KMS-11 (cell line): Measurements from ENCODE around the gene SPTA1.
A peak's percentile ranks its signal among the peaks of the same experiment; 100 is the strongest.

ENCODE experiments used
- H2AFZ ChIP-seq: fragments of 200-600 bp; sonication (generic); 2 replicates; pipeline ENCODE4 v1.6.1; 2016; ENCODE audit warnings: antibody characterized with exemption, mixed run types, low read depth
- H3K27ac ChIP-seq: fragments of 200-600 bp; sonication (generic); 2 replicates; pipeline ENCODE4 v1.6.1; 2016; ENCODE audit warnings: mild to moderate bottlenecking, mixed run types
- H3K27me3 ChIP-seq: fragments of 200-600 bp; sonication (generic); 2 replicates; pipeline ENCODE4 v1.6.1; 2017; ENCODE audit warnings: mild to moderate bottlenecking, low read depth, mixed run types, moderate library complexity; ENCODE audit not compliant: insufficient read depth
- H3K36me3 ChIP-seq: fragments of 200-600 bp; sonication (generic); 2 replicates; pipeline ENCODE4 v1.6.1; 2017; ENCODE audit warnings: mild to moderate bottlenecking, mixed run types; ENCODE audit not compliant: insufficient read depth
- H3K4me1 ChIP-seq: fragments of 200-600 bp; sonication (generic); 2 replicates; pipeline ENCODE4 v1.6.1; 2016; ENCODE audit warnings: mild to moderate bottlenecking, low read depth, mixed run types; ENCODE audit not compliant: poor library complexity, severe bottlenecking
- H3K4me2 ChIP-seq: fragments of 200-600 bp; sonication (generic); 2 replicates; pipeline ENCODE4 v1.7.0; 2016; ENCODE audit warnings: mild to moderate bottlenecking, mixed run types
- H3K4me3 ChIP-seq: fragments of 200-600 bp; sonication (generic); IDR thresholded peaks from 2 replicates; pipeline ENCODE4 v1.6.1; 2017; ENCODE audit warnings: low read depth, low read length, mixed read lengths; ENCODE audit not compliant: insufficient read depth
- H3K79me2 ChIP-seq: fragments of 200-600 bp; sonication (generic); 2 replicates; pipeline ENCODE4 v1.6.1; 2016; ENCODE audit warnings: low read depth, mixed run types; ENCODE audit not compliant: insufficient read depth
- H3K9ac ChIP-seq: fragments of 200-600 bp; sonication (generic); 2 replicates; pipeline ENCODE4 v1.6.1; 2016; ENCODE audit warnings: mild to moderate bottlenecking, mixed run types
- H4K20me1 ChIP-seq: fragments of 200-600 bp; sonication (generic); 2 replicates; pipeline ENCODE4 v1.6.1; 2016; ENCODE audit warnings: mild to moderate bottlenecking, mixed run types; ENCODE audit not compliant: insufficient read depth
- CTCF ChIP-seq: fragments of 200-600 bp; sonication (generic); conservative IDR thresholded peaks from 2 replicates; pipeline ENCODE4 v1.6.1; 2017; ENCODE audit warnings: low read depth, mild to moderate bottlenecking, antibody characterized with exemption, low read length, moderate library complexity, mixed read lengths

The SPTA1 gene

GRCh38 chr1:158583962-158584361 lies 102.6 kb downstream of the SPTA1 start:
- Histone ChIP-seq H3K4me3 (no peak overlapping the region), H3K27ac (no peak overlapping the region), H3K9ac (no peak overlapping the region), H4K20me1 (no peaks in the 10 kb centered on the region), H3K4me2 (no peak overlapping the region), H3K4me1 (no peaks in the 10 kb centered on the region), H2AFZ (no peak overlapping the region), H3K79me2 (no peaks in the 10 kb centered on the region), H3K36me3 (no peaks in the 10 kb centered on the region), H3K27me3 (no peaks in the 10 kb centered on the region)
- TF ChIP-seq CTCF = no peak

GRCh38 chr1:158579733-158580132 lies 106.8 kb downstream of the SPTA1 start, which contains the start of gene OR10X1:
TSS of gene OR10X1 (minus strand) at chr1:158579899. CDS start at chr1:158579899, 0 bp downstream.
- H3K4me1 ChIP-seq = no peaks in the 10 kb centered on the region
- H3K27me3 ChIP-seq = no peaks in the 10 kb centered on the region
- H3K27ac ChIP-seq = no peak within 1 kb of the TSS
- no peaks in the 10 kb centered on the region for H3K79me2 ChIP-seq
- no peaks in the 10 kb centered on the region for H4K20me1 ChIP-seq
- H3K4me3 ChIP-seq = no peak within 1 kb of the TSS
- TF ChIP-seq CTCF = no peak
- H2AFZ ChIP-seq = no peak within 1 kb of the TSS
- H3K36me3 ChIP-seq = no peaks in the 10 kb centered on the region
- no peak within 1 kb of the TSS for H3K4me2 ChIP-seq
- no peak within 1 kb of the TSS for H3K9ac ChIP-seq

- Histone ChIP-seq H3K27me3 (no peaks in the 10 kb centered on the region), H3K4me3 (no peak overlapping the region), H3K4me1 (no peaks in the 10 kb centered on the region), H3K27ac (no peak overlapping the region), H3K9ac (no peak overlapping the region), H3K79me2 (no peaks in the 10 kb centered on the region), H2AFZ (no peak overlapping the region), H4K20me1 (no peaks in the 10 kb centered on the region), H3K36me3 (no peaks in the 10 kb centered on the region), H3K4me2 (no peak overlapping the region)
- TF ChIP-seq CTCF = no peak
These were observed 109.0 kb downstream of the SPTA1 start for GRCh38 chr1:158577561-158577960.

- Histone ChIP-seq H3K79me2 (no peaks in the 10 kb centered on the region), H3K36me3 (no peaks in the 10 kb centered on the region), H4K20me1 (no peaks in the 10 kb centered on the region), H3K4me3 (peak overlapping the region; percentile 34), H3K4me1 (no peaks in the 10 kb centered on the region), H3K27ac (no peak overlapping the region), H3K9ac (no peak overlapping the region), H2AFZ (no peak overlapping the region), H3K4me2 (no peak overlapping the region), H3K27me3 (no peaks in the 10 kb centered on the region)
- no peak for TF ChIP-seq CTCF
These were observed 114.3 kb downstream of the SPTA1 start for GRCh38 chr1:158572226-158572625.

- no peaks in the 10 kb centered on the region for H4K20me1 ChIP-seq
- no peaks in the 10 kb centered on the region for H3K79me2 ChIP-seq
- H3K9ac ChIP-seq = no peak within 1 kb of the TSS
- H3K4me2 ChIP-seq = no peak within 1 kb of the TSS
- TF ChIP-seq CTCF = no peak
- H3K4me3 ChIP-seq = no peak within 1 kb of the TSS
- no peak within 1 kb of the TSS for H3K27ac ChIP-seq
- H3K27me3 ChIP-seq = no peaks in the 10 kb centered on the region
- H2AFZ ChIP-seq = no peak within 1 kb of the TSS
- no peaks in the 10 kb centered on the region for H3K36me3 ChIP-seq
- H3K4me1 ChIP-seq = no peaks in the 10 kb centered on the region
These were observed 116.0 kb downstream of the SPTA1 start, which contains the start of gene OR6P1 for GRCh38 chr1:158570480-158570879. TSS of gene OR6P1 (minus strand) at chr1:158570580. CDS start at chr1:158563604, 6,976 bp downstream.
